Activated CD4-positive, alpha-beta T cell treated with anti-CD3 and anti-CD28 coated beads for 24 hours (primary cell): Measurements from ENCODE around the gene CFAP52.
"Not testable (repeated sequence)": the region's sequence is repeated elsewhere in the genome, so short reads cannot be mapped to it uniquely, and the experiment has no call there.

Experiments
- DNase-seq, 2 donors: peaks; one replicate each; pipeline ENCODE4 v3.0.0-alpha.2; 2020; ENCODE audit warnings: low read depth in 2 of 2

Gene CFAP52

DNA sequence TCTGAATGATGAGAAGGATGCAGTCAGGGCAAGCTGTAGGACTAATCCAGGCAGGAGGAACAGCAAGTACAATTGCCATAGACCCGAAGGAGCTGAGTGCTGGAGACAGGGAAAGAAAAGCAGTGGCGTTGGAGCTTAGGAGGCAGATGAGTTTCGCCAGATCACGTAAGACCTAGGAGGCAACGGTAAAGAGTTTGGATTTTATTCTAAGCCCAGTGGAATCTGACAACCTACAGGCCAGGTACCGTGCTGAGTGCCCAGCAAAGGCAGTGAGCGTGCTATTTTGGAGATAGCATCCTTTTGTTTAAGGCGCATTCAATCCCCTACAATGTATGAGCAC, 70.1 kb downstream of the CFAP52 start:
- DNase-seq, result no peak

DNA sequence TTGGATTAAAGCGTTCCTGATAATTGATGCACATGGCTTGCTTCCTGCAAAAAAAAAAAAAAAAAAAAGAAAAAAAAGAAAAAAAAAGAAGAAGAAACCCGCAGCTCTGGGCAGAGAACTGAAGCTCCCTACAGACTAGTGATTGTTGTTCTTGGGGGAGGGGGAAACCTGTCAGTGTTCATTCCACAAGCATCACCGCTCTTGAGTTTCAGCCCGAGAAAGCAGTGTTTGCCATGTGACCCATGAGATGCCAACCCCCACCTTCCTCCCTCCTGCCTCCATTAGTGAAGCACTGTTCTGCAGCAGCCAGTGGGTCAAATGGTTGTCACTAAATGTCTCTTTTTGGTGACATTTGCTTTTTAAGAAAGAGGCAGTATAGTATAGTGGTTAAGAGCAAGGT, 70.6 kb downstream of the CFAP52 start:
- no peak for DNase-seq

DNA sequence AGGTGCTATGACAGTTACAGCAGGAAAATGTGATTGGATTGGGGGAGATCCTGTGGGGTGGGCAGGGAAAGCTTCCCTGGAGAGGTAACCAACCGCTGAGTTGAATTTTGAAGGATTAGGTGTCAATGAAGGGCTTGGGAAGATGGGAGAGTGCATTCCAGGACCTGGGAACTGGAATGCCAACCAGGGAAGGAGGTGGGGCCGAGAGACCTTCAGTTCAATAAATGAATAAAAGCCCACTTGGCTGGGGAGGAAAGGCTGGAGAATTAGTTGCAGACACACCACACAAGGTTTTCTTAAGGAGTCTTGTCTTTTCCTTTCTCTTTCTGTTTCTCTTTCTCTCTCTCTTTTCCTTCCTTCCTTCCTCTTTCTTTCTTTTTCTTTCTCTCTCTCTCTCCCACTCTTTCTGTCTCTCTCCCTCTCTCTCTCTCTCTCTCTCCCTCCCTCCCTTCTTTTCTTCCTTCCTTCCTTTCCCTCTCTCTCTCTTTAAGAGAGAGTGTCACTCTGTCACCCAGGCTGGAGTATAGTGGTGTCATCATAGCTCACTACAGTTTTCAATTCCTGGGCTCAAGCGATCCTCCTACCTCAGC, 72.2 kb downstream of the CFAP52 start:
- DNase-seq, result no peak

DNA sequence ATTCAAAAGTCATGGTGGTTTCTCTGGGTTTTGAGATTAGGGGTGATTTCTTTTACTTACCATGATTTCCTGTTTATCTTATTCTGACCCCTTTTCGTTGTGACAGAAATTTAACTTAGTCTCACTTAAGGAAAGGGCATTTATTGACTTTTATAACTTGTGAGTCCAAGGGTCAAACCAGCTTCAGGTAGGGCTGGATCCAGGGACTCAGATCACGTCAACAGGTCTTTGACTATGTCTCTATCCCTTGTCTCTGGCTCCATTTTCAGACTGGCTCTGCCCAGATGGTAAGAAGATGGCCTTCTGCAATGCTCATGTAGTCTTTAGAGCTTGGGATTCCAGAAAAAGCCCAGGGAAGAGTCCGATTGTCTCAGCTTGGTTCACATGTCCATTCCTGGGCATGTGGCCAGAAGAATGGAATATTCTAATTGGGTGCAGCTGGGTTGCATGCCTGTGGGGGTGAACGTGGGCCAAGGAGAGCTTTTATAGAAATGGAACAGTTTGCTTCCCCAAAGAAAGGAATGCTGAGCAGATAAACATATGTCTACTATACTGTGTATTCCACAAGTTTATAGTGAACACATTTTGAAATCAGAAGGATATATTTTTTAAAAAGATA, 82.3 kb downstream of the CFAP52 start:
- no peak for DNase-seq

DNA sequence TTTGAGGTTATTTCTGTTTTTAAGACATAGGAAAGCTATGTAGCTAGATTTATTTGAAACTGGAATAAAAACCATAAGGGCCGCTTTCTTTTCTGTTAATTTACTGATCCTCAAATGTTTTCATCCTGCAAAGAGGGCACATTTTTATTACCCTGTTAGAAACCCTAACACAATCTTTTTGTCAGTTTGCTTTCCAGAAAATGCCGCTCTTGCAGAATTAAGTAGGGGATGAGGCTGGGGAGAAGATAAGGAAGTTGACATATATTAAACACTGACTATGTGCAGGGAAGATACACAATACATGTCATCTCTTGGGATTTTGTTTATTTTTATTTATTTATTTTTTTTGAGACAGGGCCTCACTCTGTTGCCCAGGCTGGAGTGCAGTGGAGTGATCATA, 84.6 kb downstream of the CFAP52 start:
- DNase-seq, result no peak

DNA sequence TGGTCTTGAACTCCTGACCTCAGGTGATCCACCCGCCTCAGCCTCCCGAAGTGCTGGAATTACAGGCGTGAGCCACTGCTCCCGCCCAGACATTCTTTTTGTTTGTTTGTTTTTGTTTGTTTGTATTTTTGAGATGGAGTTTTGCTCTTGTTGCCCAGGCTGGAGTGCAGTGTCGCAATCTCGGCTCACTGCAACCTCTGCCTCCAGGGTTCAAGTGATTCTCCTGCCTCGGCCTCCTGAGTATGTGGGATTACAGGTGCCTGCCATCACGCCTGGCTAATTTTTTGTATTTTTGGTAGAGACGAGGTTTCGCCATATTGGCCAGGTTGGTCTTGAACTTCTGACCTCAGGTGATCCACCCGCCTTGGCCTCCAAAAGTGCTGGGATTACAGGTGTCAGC, 87.1 kb downstream of the CFAP52 start:
- DNase-seq, result not testable (repeated sequence)

DNA sequence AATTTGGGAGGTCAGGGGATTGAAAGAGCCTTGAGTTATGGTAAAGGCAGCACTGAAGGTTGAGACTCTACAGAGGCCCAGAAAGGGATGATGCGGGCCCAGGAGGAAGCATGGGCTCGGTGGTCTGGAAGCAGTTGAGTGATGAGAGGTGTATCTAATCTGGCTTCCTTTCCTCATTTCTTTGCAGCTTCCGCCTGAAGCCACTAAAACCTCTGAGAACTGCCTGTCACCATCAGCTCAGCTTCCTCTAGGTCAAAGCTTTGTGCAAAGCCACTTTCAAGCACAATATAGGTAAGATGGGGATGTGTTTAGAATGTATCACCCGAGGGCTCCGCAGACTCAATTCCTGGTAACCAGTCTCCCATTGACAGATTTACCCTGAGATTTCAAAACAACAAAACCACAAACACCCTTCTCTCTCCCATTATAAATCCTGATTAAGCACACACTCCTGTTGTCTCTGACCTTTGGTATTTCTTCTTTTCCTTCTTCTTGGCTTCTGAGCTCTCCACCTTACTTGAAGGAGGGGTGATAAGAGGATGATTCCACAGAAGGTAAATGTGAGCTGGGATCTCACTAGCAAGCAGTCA, 90.1 kb downstream of the CFAP52 start:
- no peak for DNase-seq

DNA sequence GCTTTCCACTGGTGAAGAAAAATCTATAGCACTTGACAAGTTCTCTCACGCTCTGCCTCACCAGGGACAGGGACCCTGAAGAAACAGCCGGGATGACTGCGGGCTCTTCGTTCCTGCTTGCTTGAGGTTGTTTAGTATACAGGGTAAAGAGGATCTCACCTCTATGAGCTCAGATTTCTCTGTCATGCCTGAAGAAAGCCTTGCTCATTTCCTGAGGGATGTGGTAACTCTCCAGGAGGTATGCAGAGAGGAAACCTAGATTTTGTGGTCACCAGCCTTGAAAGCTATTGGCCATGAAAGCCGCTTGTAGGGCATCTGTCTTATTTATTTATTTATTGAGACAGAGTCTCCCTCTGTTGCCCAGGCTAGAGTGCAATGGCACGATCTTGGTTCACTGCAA, 92.1 kb downstream of the CFAP52 start:
- no peak for DNase-seq

DNA sequence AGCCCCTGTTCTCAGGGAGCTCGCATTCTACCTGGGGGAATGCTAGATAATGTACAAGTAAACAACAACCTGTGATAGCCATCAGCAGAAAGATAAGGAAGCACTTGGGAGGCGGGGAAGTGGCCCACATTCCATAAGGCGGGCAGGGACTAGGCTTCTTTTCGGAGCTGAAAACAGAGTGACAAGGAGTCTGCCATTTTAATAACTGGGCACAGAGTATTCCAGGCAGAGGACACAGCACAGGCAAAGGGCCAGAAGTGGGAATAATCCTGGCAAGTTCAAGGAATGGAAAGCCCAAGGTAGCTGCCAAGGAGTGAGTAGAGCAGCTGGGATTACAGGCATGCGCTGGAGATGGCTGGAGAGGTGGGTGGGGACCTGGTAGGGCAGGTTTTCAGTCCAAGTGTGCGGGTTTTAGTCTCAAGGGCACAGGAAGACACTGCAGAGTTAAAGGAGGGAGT, 93.1 kb downstream of the CFAP52 start:
- no peak for DNase-seq

DNA sequence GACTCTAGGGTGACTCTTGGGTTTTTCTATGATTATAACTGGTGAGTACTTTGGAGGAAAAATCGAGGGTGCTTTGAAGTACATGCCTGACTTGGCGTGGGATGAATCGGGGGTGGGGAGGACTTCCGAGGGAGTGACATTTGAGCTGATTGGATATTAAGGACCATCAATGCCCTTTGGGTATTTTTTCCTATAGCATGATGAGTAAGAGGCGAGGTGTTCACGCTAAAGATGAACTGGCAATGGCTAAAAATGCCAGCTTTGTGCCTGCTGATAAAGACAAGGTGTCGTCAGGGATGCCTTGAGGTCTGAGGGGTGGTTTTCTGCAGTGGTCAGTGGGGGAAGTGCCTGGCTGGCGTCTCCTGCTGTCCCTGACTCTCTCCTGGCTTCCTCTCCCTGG, 94.2 kb downstream of the CFAP52 start:
- no peak for DNase-seq

DNA sequence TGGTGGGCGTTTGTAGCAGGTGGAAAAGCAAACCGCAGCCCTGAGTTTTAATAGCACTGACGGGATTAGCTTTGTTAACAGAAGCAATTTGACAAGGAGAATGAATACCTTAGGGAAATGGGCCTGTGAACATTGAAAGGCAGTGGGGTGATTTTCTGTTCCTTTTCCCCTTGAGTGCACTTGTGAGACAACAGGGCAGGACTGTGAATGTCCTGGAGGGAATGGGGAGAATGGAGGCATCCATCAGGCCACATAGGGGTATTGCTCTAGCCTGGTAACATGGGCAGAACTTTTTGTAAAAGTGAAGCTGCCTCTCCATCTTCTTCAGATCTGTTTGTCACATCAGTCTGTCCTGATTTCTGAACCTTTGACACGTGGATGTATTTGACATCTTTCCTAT, 95.1 kb downstream of the CFAP52 start:
- DNase-seq, result no peak

DNA sequence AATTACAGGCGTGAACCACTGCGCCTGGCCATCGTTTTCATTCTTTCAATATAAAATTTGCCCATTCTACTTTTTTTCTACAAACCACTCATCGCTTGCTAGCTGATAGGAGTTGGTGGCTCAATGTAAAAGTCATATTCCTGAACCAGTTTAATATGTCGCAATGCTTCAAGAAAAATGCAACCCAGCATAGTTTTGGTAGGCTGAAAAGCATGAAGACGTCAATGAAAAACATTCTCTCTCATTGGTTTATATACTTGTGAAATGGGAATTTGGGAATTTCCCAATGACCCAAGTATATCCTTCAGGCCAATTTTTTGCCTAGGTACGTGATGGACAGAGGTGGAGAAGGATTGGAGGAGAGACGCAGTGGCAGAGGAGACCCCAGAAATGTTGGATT, 95.8 kb downstream of the CFAP52 start:
- DNase-seq, result no peak

DNA sequence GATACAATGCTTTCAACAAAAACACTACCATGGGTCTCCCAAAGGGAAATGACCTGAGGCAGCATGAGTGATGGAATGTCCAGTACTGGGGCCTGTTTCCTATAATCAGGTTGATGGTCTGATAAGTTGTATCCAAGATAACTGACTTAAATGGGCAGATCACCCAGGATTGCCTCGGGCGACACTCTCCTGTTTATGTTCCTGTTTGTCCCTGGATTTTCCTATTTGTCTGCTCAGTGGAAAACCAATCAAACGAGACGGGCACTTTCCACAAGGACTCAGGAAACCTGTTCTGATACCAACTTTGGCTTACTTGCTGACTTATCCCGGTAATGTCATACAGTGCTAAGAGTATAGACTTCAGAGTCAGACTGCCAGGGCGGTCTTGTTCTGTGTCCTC, 96.2 kb downstream of the CFAP52 start:
- DNase-seq, result no peak

DNA sequence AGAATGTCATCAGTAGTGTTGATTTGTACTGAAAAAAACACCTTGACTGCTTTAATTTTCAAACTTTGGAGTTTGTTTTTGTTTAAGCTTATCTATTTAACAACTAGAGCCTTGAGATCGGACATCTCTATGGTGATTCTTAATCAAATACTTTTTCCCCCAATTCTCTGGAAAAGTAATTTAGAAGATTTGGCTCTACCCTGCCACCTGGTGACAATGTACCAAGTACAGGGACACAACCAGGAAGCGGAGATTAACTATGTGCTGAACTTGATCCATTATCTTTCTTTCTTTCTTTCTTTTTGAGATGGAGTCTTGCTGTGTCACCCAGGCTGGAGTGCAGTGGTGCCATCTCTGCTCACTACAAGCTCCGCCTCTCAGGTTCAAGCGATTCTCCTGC, 99.6 kb downstream of the CFAP52 start:
- DNase-seq, result no peak

DNA sequence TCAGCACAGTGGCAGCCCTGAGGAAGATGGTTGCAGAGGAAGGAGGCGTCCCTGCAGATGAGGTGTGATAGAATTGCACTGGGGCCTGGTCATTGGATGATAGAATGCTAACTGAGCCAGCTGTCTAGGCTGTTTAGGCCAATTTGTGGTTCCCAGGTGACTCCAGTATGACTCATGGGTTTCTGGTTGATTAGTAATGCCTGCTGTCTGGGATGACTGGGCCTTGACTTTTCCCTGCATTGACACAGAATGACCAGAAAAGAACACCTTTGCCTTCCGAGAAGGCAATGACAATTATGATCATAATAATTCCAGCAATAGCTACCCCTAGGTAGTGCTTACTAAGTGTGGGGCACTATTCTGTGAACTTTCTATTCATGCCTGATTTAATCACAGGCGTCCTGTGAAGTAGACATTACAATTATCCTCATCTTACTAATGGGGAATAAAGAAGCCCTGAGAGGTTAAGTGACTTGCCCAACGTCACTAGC, 100.4 kb downstream of the CFAP52 start:
- no peak for DNase-seq

DNA sequence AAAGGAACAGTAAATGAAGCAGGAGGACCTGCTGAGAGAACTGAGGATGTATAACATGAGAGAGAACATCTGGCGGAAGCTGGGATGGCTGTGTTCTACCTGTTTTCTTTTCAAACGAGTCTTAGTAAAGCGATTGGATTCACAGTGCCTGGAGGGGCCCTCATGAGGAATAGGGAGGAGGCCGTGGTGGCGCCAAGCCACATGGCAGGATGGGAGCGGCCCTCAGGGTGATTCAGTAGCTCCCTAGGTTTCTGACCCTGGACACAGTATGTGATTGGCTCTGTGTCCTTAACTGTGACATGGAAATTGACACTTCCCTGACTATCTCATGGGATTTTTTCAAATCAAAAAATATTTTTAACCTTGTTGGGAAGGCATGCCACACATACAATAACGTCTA, 101.0 kb downstream of the CFAP52 start:
- no peak for DNase-seq

DNA sequence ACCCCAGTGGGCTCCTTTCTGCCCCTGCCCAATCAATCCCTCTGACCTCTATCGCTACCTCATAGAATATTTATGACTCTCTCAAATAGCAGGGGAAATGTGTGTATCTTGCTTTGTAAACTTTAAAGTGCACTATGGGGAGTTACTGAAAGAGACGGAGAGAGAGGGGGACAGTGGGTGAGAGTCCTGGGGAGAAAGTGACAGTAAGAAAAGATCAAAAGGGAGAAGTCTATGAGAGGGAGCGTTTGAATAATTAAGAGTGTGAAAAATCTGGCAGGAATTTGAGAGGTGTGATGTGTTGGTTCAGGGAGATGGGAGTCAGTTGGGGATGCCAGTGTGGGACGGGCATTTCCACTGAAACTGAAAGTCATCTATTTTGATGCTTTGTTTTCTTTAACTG, 101.5 kb downstream of the CFAP52 start:
- no peak for DNase-seq

DNA sequence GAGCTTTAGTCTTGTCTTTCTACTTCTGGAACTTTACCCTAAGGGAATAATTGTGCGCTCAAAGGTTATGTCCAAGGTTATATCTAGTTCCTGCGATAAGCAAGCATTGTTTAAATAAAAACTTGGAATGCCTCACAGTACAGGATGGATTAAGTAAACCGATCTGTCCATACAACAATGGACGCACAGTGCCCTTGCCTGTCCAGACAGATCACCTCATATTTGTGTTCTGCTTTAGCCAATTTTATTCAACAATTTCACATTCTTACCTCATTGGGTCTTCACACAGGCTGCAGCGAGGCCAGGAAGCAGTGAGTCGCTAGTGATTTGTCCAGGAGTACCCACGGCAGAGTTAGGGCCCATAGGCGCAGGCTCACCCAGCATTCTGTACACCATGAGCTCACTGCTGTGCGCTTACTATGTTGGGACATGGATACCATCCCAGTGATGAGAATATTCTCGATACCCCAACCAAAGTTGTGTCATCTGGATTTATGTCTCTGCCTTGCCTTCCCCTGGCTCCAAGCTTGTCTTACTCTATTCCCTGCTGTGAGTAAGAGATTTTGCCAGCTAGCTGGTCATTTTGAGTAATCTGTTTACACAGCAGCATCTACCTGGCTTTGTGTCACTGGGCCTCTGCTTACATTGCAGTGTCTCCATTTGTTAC, 108.6 kb downstream of the CFAP52 start:
- DNase-seq, result no peak
